Endothelial cell of umbilical vein (primary cell): ENCODE measurements around the gene NKAIN4.

Experiments
- CTCF ChIP-seq, 2 donors: IDR thresholded peaks; 1 replicate in 1 of 2; 2 replicates in 1 of 2; pipeline ENCODE4 v1.5.1; 2011; ENCODE audit warnings: low read length in 2 of 2, mild to moderate bottlenecking in 2 of 2, moderate library complexity in 2 of 2, control low read depth in 1 of 2, inconsistent platforms in 1 of 2, low read depth in 1 of 2; ENCODE audit not compliant: insufficient read depth in 1 of 2; ENCODE audit errors: extremely low read depth in 1 of 2
- EZH2 ChIP-seq: IDR thresholded peaks from 2 replicates; pipeline ENCODE4 v1.6.1; 2012; ENCODE audit warnings: borderline replicate concordance, low read depth, mild to moderate bottlenecking, moderate library complexity, low read length, inconsistent platforms; ENCODE audit not compliant: severe bottlenecking
- FOS ChIP-seq: IDR thresholded peaks from 2 replicates; pipeline ENCODE4 v1.6.1; 2011; ENCODE audit warnings: mild to moderate bottlenecking, low read length, moderate library complexity, borderline replicate concordance; ENCODE audit not compliant: insufficient read depth
- GATA2 ChIP-seq: IDR thresholded peaks from 2 replicates; pipeline ENCODE4 v1.7.0; 2011; ENCODE audit warnings: low read depth, mild to moderate bottlenecking, moderate library complexity, mixed read lengths, low read length; ENCODE audit not compliant: insufficient read length, insufficient read depth
- JUN ChIP-seq: IDR thresholded peaks from 2 replicates; pipeline ENCODE4 v1.6.1; 2011; ENCODE audit warnings: borderline replicate concordance, low read depth; ENCODE audit not compliant: insufficient read length, insufficient read depth
- MAX ChIP-seq: IDR thresholded peaks from 2 replicates; pipeline ENCODE4 v1.6.1; 2011; ENCODE audit not compliant: insufficient read depth, insufficient read length
- POLR2A ChIP-seq: IDR thresholded peaks from 2 replicates; pipeline ENCODE4 v1.6.1; 2012; ENCODE audit warnings: low read depth, mild to moderate bottlenecking, control low read depth, low read length
- POLR2AphosphoS5 ChIP-seq: IDR thresholded peaks from 2 replicates; pipeline ENCODE4 v1.6.1; 2012; ENCODE audit warnings: low read depth, mild to moderate bottlenecking, control low read depth, low read length, moderate library complexity; ENCODE audit not compliant: insufficient read depth

GRCh38 chr20:63287697-63288580 is 33.7 kb upstream of the NKAIN4 start:
- TF ChIP-seq POLR2A (no peak), CTCF (IDR thresholded peaks at IDR 0.05; ENCODE audit: extremely low read depth in 1 of 2, insufficient read depth in 1 of 2, low read depth in 1 of 2, low read length in 2 of 2) (no peak), EZH2 (no peak), GATA2 (no peak), MAX (no peak), POLR2AphosphoS5 (no peak), FOS (no peak), JUN (no peak)
